ENCODE data around the gene MYO1E.
"Not testable (repeated sequence)": the region's sequence is repeated elsewhere in the genome, so short reads cannot be mapped to it uniquely, and the experiment has no call there.

MYO1E gene

DNA sequence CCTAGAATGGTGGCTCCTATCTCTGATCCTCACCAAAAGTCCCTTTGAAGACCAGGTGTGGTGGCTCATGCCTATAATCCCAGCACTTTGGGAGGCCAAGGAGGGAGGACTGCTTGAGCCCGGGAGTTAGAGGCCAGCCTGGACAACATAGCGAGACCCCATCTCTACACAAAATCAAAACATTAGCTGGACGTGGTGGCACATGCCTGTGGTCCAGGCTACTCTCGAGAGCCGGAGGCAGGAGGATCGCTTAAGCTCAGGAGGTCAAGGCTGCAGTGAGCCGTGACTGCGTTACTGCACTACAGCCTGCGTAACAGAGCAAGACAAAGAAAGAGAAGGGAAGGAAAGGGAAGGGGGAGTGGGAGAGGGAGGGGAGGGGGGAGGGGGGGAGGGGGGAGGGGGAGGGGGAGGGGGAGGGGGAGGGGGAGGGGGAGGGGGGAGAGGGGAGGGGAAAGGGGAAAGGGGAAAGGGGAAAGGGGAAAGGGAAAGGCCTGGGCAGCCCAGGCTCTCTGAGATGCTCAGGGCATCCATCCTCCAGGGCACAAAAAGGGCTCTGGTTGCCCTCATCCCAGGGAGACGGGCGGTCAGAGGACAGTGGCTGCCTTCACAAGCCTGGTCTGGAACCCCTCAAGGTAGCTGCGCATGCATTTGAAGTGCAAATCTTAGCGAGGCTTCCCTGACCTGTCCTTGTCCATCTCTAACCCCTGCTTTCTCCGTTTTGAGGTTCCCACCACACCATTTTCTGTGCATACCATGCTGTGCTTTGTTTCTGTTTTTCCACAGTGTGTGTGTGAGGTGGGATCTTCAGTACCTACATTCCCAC is 89.9 kb downstream of the MYO1E start:
- TF ChIP-seq, protein P1, sequence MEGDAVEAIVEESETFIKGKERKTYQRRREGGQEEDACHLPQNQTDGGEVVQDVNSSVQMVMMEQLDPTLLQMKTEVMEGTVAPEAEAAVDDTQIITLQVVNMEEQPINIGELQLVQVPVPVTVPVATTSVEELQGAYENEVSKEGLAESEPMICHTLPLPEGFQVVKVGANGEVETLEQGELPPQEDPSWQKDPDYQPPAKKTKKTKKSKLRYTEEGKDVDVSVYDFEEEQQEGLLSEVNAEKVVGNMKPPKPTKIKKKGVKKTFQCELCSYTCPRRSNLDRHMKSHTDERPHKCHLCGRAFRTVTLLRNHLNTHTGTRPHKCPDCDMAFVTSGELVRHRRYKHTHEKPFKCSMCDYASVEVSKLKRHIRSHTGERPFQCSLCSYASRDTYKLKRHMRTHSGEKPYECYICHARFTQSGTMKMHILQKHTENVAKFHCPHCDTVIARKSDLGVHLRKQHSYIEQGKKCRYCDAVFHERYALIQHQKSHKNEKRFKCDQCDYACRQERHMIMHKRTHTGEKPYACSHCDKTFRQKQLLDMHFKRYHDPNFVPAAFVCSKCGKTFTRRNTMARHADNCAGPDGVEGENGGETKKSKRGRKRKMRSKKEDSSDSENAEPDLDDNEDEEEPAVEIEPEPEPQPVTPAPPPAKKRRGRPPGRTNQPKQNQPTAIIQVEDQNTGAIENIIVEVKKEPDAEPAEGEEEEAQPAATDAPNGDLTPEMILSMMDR (IDR thresholded peaks at IDR 0.05) = no peak
- no peak for TF ChIP-seq ZFX (IDR thresholded peaks at IDR 0.05; ENCODE audit: borderline replicate concordance)
- H3K27ac ChIP-seq = no peak overlapping the region; the same call in 1 of the 2 replicates

DNA sequence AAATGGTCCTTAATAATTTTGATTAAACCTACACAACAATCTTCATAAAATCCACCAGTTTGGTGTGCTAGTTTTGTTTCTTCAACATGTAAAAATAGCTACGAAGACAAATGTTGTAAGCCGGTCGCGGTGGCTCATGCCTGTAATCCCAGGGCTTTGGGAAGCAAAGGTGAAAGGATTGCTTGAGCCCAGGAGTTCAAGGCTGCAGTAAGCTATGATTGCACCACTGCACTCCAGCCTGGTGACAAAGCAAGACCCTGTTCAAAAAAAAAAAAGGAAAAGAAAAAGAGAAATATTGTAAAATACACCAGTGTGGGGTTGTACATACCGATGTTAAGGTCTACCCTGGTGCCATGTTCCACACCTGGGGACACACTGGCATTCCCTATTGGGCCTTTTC is 91.0 kb downstream of the MYO1E start:
- TF ChIP-seq, protein P1 (IDR thresholded peaks at IDR 0.05) = no peak
- TF ChIP-seq ZFX (IDR thresholded peaks at IDR 0.05; ENCODE audit: borderline replicate concordance) = no peak
- H3K27ac ChIP-seq = no peak overlapping the region

DNA sequence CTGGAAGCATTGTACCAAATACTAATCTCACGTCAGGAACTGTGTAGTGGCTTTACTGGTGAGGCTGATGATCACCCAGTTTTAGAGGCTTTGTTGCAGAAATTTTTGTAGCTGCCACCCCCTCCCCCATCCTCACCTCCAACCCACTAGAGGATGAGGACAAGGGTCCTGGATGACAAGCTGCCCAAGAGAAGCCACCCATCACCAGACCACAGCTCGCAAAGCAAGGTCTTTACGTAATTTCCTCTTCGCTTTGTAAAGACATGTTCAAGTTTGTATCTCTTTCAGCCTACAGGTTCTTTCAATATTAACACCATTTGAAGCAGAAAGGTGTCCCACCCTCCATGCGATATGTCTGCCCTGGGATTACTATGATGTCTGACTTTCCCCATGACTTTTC is 91.8 kb downstream of the MYO1E start:
- no peak overlapping the region for H3K27ac ChIP-seq
- TF ChIP-seq ZFX (IDR thresholded peaks at IDR 0.05; ENCODE audit: borderline replicate concordance) = no peak
- TF ChIP-seq, protein P1 (IDR thresholded peaks at IDR 0.05) = no peak

DNA sequence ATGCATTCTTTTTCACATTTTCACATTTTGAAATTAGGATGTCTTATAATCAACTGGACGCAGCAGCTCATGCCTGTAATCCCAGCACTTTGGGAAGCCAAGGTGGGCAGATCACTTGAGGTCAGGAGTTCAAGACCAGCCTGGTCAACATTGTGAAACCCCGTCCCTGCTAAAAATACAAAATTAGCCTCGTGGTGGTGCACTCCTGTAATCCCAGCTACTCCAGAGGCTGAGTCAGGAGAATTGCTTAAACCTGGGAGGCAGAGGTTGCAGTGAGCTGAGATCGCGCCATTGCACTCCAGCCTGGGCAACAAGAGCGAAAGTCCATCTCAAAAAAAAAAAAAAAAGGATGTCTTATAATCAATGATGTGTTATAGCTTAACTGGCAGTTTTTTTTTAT is 92.4 kb downstream of the MYO1E start:
- H3K27ac ChIP-seq = not testable (repeated sequence)

DNA sequence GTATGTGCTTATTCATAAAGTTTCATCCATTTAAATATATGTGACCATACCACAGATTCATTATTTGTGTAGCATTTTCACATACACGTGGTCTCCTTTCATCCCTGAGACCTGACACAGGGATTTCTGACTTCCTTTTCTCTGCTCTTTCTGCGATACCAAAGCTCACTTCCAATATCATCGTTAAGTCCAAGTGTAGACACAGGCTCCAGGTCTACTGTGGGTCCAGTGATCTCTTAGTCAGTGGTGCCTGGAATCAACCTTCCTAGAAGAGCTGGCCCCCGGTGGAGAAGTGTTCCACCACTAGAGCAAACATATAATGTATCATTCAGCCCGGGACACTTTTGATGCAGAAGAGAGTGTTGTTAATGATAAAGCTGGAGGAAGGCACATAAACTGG is 93.6 kb downstream of the MYO1E start:
- TF ChIP-seq, protein P1 (IDR thresholded peaks at IDR 0.05) = no peak
- TF ChIP-seq ZFX (IDR thresholded peaks at IDR 0.05; ENCODE audit: borderline replicate concordance) = no peak
- H3K27ac ChIP-seq = no peak overlapping the region

DNA sequence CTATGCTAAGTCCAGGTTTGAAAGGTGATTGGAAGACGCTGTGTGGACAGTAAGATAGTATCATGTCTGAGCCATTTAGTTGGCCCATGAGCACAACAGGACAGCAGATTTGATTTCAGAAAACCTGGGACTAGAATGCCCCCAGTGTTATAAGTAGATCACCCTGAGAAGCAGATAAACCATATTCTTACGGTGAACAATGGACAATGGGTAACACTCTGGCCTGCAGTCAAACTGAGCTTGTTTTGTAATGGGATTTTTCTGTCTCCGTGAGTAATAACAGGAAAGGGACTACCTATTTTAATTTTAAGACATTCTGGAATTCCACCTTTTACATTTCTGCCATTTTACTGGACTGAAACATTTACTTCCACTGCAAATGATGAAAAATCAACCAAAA is 94.6 kb downstream of the MYO1E start:
- TF ChIP-seq ZFX (IDR thresholded peaks at IDR 0.05; ENCODE audit: borderline replicate concordance) = no peak
- TF ChIP-seq, protein P1 (IDR thresholded peaks at IDR 0.05) = no peak
- H3K27ac ChIP-seq = no peak overlapping the region

DNA sequence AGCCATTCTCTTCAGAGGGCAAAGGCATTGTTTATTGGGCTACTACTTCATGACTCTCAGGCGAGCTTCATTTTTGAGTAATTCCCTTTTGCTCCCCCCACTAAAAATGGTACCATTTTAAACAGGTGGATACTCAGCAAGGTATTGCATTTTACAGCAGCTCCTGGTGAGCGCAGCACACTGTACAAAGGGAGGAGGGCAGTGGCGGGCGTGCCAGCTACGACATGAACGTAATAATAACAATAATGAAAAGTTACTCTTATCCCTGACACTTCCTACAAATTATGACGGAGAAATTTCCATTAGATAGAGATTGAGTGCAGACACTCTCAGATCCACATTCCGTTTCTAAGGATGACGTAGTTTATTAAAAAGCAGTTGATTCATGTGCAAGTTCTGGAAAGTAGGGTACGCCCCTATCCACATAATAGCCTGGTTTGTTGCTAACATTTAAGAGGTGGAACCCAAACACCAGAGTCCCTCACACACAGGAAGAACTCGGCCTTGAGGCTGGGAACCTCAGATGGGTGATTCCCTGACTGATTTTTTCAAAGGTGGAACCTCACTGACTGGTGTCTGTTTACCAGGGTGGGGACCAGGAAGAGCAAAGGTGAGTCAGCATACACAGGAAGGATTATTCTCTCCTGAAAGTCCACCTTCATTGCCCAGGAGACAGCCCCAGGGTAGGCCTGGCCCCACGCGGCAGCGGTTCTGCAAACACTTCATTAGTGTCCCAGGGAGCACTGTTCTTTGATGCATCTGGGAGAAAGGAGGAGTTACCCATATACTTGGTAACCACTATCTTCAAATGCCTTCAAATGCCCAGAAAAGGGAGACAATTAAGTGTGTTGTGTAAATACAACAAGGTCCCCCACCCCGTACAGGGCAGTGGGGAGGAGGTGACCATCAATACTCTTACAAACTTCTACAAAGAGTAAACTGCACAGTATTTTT is 96.2 kb downstream of the MYO1E start:
- TF ChIP-seq ZFX (IDR thresholded peaks at IDR 0.05; ENCODE audit: borderline replicate concordance) = no peak
- TF ChIP-seq, protein P1 (IDR thresholded peaks at IDR 0.05) = no peak
- H3K27ac ChIP-seq = no peak overlapping the region
